ENCODE results near the gene LRP8.
A peak's percentile ranks its signal among the peaks of the same experiment; 100 is the strongest.

LRP8 gene

DNA sequence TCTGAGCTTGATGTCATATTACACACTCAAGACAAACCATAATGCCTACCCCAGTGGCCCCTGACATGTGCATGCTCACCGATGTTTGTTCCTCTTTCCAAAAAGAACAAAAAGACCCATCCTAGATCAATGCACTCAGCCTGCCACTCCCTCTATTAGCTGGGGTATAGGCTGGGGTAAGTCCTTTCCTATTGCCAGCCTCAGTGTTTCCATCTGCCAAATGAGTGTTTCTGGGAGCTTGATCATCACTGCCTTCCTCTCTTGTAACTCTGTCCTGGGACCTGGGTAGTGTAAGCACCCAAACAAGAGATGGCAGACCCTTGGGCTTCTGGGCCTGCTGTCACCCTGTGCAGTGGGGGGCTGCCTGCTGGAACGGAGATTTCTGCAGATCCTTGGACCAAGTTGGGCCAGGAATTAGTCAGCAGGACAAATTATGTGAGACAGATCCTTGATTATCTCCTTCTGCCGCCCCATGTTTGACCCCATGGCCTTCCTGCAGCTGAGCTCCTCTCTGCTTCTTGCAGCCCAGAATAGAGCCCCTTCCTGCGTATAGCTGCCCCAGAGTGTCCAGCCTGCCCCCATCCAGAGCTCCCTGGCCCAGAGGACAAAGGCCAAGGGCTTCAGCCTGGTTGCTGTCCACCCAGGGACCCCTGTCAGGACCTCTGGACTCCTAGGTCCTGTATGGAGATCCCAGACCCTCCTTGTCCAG is 31.5 kb upstream of the LRP8 start:
- no peak for DNase-seq

DNA sequence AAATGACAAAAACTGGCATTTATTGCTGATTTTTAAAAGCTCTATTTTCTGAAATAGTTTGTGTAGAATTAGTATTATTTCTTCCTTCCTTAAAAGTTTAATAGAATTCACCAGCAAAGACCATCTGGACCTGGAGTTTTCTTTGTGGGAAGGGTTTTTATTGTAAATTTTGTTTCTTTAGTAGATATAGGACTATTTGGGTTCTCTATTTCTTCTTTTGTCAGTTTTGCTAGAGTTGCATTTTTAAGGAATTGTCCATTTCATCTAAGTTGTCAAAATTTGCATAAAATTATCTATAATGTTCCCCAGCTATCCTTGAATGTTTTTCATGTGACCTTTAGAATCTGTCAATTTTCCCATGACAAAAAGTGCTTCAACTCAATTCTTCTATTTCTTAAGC is 28.8 kb upstream of the LRP8 start:
- DNase-seq, result no peak

GRCh38 chr1:53354119-53354518 is 26.2 kb upstream of the LRP8 start:
- DNase-seq, result no peak

DNA sequence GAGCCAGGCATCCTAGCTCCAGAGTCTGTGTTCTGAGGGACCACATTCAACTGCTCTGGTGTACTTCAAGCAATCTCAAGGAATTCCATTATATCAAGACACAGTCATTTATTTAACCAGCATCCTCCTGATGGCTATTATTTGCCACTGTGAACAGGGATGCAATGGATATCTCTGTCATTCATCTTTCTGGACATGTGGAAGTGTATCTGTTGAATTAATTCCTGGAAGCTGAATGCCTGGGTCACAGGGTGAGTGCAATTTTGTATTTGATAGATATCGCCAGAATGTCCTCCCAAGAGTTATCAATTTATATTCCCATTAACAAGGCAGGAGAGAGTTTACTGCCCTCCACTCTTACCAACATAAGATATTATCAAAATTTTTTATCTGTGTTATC is 24.7 kb upstream of the LRP8 start:
- DNase-seq, result no peak

DNA sequence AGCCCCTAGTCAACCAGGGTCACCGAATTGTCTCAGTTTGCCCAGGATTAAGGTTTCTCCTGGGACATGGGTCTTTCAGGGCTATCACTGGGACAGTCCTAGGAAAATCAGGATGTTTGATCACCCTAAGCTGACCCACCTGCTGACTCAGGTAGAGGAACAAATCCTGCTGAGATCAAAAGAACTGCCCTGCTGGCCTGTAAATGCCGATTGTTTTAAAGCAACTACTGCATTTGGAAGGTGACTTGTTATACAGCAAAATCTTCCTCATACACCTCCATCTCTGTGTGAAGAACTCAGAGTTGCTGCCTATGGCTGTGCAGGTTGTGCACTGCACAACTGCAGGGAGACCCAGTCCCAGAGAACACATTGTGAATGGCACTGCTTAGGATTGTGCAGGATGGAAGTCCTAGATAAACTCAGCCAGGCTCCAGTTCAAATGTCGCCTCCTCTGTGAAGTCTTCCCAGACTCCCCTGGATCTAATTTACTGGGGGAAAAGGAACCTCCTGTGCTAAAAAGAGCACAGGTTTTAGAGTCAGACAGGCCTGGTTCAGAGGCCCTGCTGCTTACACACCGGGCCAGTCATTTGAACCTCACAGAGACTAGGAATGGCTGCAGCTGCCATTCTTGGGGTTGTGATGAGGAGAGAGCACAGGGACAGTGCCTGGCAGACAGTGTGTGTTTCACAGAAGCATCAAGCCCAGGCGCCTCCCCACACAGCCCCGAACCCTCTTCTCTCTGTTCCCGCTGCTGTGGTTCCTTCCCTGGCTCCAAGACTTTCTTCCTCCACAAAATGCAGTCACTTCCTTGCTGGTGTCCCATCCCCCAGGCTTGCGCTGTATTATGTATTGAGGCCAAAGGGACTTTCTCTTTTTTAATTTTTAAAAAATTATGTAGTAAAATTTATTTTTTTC is 23.2 kb upstream of the LRP8 start:
- DNase-seq, result no peak

DNA sequence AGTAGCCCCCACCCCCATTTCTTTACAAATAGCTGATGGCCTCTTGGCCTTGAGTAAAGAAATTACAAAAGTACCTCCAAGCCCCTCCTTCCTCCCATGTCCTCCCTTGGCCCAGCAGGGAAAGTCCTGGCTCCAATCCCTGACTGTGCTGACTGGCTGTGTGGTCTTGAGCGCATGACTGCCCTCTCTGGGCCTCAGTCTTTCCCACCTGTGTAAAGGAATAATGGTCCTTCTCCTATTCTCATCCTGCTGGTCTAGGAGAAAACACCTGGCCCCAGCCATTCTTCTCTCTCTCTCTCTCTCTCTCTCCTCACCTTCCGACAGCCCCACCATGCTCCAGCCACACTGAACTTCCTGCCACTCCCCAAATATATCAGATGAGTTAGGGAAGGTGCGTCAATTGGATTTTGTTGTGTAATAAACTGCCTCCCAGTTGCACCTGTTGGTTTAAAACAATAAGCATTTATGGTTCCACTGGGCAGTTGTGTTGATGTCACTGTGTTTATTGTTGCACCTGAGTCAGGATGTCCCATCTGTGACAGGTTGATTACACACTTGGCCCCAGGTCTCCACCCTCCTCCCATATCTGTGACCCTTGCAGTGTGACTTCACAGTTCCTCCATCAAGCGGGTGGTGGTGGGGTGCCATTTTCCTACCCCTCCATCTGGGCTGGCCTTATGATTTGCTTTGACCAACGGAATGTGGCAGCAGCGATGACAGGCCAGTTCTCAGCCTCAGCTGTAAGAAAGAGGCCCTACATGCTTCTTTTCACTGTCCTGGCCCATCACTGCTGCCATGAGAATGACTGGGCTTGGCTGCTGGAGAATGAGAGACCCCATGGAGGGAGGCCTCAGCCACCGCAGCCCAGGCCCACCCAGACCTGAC is 22.3 kb upstream of the LRP8 start:
- no peak for DNase-seq

GRCh38 chr1:53349369-53349835 is 21.5 kb upstream of the LRP8 start:
- no peak for DNase-seq

DNA sequence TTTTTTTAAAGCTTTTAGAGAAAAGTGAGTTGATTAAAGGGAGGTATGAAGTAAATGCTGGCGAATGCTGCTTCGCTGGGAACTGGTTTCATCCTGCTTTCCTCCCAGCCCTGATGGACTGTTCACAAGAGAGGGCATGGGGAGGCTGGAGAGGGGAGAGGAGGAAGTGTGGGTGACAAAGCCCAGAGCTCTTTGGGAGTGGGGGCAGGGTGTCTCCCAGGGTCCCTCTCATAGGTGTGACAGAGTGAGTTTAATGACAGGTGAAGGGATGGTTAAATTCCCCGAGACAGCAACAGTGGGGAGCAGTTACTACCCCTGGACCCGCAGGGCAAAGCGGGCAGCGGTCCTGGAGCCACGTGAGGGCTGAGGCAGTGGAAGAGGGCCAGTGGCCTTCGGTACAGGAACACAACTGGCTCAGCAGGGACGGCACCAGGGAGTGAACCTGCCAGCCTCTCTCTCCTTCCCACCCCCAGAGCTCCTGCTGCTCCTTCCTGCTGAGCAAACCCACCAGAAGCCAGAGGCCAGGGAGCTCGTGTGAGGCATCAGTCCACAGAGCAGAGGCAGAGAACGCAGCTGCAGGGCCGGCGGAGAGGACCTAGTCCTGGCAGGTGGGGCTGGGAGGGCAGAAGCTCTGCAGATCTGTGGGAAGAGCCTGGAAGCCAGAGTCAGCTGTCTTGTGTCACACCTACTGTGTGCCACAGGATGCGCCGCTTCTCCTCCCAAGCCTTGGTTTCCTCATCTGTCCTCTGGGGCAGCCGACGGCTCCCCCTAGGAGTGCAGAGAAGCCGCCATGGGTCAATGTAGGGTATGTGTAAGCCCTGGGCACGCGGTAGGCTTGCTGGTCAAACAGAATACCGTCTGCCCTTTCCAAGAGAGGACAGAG is 20.9 kb upstream of the LRP8 start:
- no peak for DNase-seq

GRCh38 chr1:53346814-53347176 is 18.9 kb upstream of the LRP8 start:
- DNase-seq, result no peak

DNA sequence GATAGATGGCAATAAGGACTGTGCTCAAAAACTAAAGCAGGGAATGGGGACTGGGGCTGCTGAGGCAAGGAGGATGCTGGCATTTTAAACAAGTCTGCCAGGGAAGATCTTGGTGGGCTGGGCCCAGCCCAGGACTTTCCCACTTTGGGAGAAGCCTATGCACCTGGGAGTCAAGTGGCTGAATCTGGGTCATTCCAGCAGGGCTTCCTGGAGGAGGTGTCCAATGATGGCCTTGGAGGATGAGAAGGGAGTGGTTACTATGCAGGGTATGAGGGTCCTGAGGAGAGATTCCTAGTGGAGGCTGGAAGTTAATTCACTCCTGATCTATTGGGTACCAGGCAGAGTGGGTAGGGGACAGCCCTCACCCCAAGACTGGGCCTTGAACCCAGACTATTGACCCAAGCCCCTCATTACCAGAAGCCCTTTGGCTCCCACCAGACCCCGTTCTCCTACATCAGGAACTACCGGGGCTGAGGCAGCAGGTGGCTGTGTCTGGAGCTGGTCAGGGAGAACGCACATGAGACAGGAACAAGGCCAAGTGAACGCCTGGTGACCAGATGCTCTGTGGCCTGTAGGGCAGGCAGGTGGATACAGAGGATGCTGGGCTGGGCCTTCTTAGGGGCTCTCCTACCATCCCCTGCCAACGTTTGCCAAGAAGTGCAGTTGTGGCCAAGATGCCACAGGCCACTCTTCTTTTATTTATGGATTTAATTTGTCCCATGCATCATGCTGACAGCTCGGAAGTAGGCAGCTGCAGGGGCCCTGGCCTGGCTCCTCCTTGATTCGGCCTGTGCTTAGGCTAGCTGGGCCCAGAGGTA is 18.3 kb upstream of the LRP8 start:
- no peak for DNase-seq

- no peak for DNase-seq
Measured at GRCh38 chr1:53344921-53345838, 17.3 kb upstream of the LRP8 start.

- no peak for DNase-seq
Measured at GRCh38 chr1:53343831-53344668, 16.2 kb upstream of the LRP8 start.

- no peak for DNase-seq
Measured at GRCh38 chr1:53342735-53343470, 15.0 kb upstream of the LRP8 start.

- DNase-seq, result no peak
Measured at GRCh38 chr1:53341961-53342707, 14.3 kb upstream of the LRP8 start.

DNA sequence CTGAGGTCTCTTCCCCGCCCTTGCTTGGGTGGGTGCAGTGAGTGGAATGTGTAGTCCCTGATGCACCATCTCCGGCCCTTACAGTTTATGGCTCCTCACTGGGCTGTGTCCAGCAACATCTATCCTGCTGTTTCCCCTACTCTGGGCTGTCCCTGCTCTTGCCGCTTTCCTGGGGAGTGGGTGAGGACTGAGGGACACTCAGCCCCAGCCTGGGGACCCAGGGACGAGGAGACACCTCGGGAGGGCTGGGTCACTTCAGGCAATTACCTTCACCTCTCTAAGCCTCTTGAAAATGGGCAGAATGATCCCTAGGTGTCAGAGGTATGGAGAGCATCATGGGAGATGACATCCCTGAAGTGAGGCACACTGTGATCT is 13.6 kb upstream of the LRP8 start:
- DNase-seq, result no peak

- peak in 1 of 2 donors; percentile 23 for DNase-seq
Measured at GRCh38 chr1:53340660-53341520, 13.0 kb upstream of the LRP8 start.
